Nucleus accumbens (tissue), 56 donors: ENCODE measurements around the gene PITPNM3.

Experiments
- DNase-seq, 56 donors: peaks; one replicate each; lab custom pipeline; 2025; lab: John Stamatoyannopoulos, UW

The PITPNM3 gene

GRCh38 chr17:6470146-6470718 is 86.1 kb downstream of the PITPNM3 start:
- no peak for DNase-seq

- DNase-seq: no peak
These were observed 88.1 kb downstream of the PITPNM3 start for GRCh38 chr17:6468051-6468790.

GRCh38 chr17:6467567-6467966 is 88.8 kb downstream of the PITPNM3 start:
- DNase-seq: no peak

- no peak for DNase-seq
These were observed 91.0 kb downstream of the PITPNM3 start for GRCh38 chr17:6465206-6466003.

- DNase-seq: no peak
These were observed 91.8 kb downstream of the PITPNM3 start for GRCh38 chr17:6464446-6465041.

- no peak for DNase-seq
These were observed 92.5 kb downstream of the PITPNM3 start for GRCh38 chr17:6463616-6464445.

- no peak for DNase-seq
These were observed 93.7 kb downstream of the PITPNM3 start for GRCh38 chr17:6462692-6463091.

GRCh38 chr17:6461792-6462524 is 94.4 kb downstream of the PITPNM3 start:
- no peak for DNase-seq

- DNase-seq: no peak
These were observed 95.1 kb downstream of the PITPNM3 start for GRCh38 chr17:6461246-6461645.

GRCh38 chr17:6460531-6461161 is 95.7 kb downstream of the PITPNM3 start:
- no peak for DNase-seq

GRCh38 chr17:6458460-6458950 is 97.8 kb downstream of the PITPNM3 start:
- no peak for DNase-seq

GRCh38 chr17:6457688-6458459 is 98.5 kb downstream of the PITPNM3 start:
- no peak for DNase-seq

- no peak for DNase-seq
These were observed 99.3 kb downstream of the PITPNM3 start for GRCh38 chr17:6456914-6457687.

- DNase-seq: no peak
These were observed 100.0 kb downstream of the PITPNM3 start for GRCh38 chr17:6456321-6456720.

GRCh38 chr17:6455321-6455705 is 101.0 kb downstream of the PITPNM3 start:
- peak in 1 of 56 donors; percentile 30 for DNase-seq

GRCh38 chr17:6454495-6455320 is 101.6 kb downstream of the PITPNM3 start:
- no peak for DNase-seq
